ENCODE results near the gene SEL1L2.

The SEL1L2 gene

GRCh38 chr20:13813910-13814309 lies 176.5 kb downstream of the SEL1L2 start:
- DNase-seq (ENCODE audit: low read depth) = no peak

GRCh38 chr20:13810446-13810845 lies 180.0 kb downstream of the SEL1L2 start:
- no peak for DNase-seq (ENCODE audit: low read depth)

- no peak for DNase-seq (ENCODE audit: low read depth)
Measured at GRCh38 chr20:13809855-13810254, 180.6 kb downstream of the SEL1L2 start.

GRCh38 chr20:13809373-13809772 lies 181.0 kb downstream of the SEL1L2 start:
- no peak for DNase-seq (ENCODE audit: low read depth)

GRCh38 chr20:13800728-13801134 lies 189.7 kb downstream of the SEL1L2 start:
- no peak for DNase-seq (ENCODE audit: low read depth)

GRCh38 chr20:13799974-13800373 lies 190.4 kb downstream of the SEL1L2 start:
- DNase-seq (ENCODE audit: low read depth) = no peak
